Astrocyte (in vitro differentiated cells and primary cell): ENCODE results near the gene PUM2.

Source experiments
- CTCF ChIP-seq: IDR thresholded peaks from 2 replicates; pipeline ENCODE4 v1.5.1; 2011; ENCODE audit warnings: low read depth, mild to moderate bottlenecking, inconsistent platforms, low read length, moderate library complexity; ENCODE audit not compliant: insufficient read depth
- EZH2 ChIP-seq: IDR thresholded peaks from 2 replicates; pipeline ENCODE4 v1.6.1; 2012; ENCODE audit warnings: mild to moderate bottlenecking, low read length, inconsistent platforms; ENCODE audit not compliant: insufficient read depth

DNA sequence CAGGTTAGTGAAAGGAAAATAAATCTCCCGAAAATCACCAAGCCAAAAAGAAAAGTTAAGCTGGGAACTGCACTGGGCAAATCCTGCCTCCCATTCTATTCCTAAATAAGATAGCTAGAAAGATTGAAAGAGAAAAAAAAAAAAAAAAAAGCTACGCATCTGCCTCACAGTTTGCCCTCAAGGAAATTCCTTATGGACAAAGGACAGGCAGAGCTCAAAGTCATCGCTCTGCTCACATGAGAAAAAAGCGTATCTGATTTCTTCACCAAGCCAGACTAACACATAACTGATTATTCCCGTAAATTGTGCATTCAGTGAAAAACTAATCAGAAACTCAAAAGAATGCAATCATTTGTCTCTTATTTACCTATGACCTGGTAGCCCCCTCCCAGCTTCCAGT is 50.0 kb downstream of the PUM2 start:
- TF ChIP-seq CTCF: no peak
- no peak for TF ChIP-seq EZH2
